Right lobe of liver (tissue), 6 donors: ENCODE data around the gene TMEM220. TPM values are rescaled to one million over a fixed set of nuclear protein-coding genes. Genes with fewer than 3 reads are reported as not detected.
A peak's percentile ranks its signal among the peaks of the same experiment; 100 is the strongest.

ENCODE experiments used
- ATAC-seq, 4 donors: fragments of 200-7000 bp; cut with Tn5 transposase; one replicate each; pipeline ENCODE4 v1.9.1; 2020; ENCODE audit warnings: mild to moderate bottlenecking in 4 of 4, moderate library complexity in 4 of 4
- DNase-seq, 3 donors: peaks; one replicate each; pipeline ENCODE4 v3.0.0-alpha.2; 2020
- H3K27ac ChIP-seq, 3 donors: fragments of 200-600 bp; one replicate each; pipeline ENCODE4 v1.8.0; 2022
- H3K27me3 ChIP-seq, 2 donors: fragments of 200-600 bp; one replicate each; pipeline ENCODE4 v1.8.0; 2022
- H3K36me3 ChIP-seq, 4 donors: fragments of 200-600 bp; sonication (generic) in 1 of 4; one replicate each; pipeline versions ENCODE4 v1.5.1 to v1.8.0; 2017 to 2022; ENCODE audit warnings: control low read depth in 1 of 4
- H3K4me1 ChIP-seq, 4 donors: fragments of 200-600 bp; sonication (generic) in 1 of 4; one replicate each; pipeline versions ENCODE4 v1.5.1 to v1.8.0; 2017 to 2022; ENCODE audit warnings: control low read depth in 1 of 4
- H3K4me3 ChIP-seq, 3 donors: fragments of 200-600 bp; one replicate each; pipeline ENCODE4 v1.8.0; 2022
- H3K9me3 ChIP-seq, 4 donors: fragments of 200-600 bp; sonication (generic) in 1 of 4; one replicate each; pipeline versions ENCODE4 v1.5.1 to v1.8.0; 2017 to 2022; ENCODE audit warnings: control low read depth in 1 of 4
- POLR2A ChIP-seq: fragments of 450-650 bp; IDR thresholded peaks from one replicate; pipeline ENCODE4 v1.6.1; 2017; ENCODE audit warnings: antibody characterized with exemption, mild to moderate bottlenecking
- WGBS: methylation state at CpG from one replicate; pipeline ENCODE4 v1.1.6; 2018; ENCODE audit warnings: low coverage, low lambda C conversion rate; ENCODE audit not compliant: insufficient coverage; ENCODE audit errors: missing lambda C conversion rate; 5-methylcytosine and 5-hydroxymethylcytosine counted together
- intact Hi-C, 2 donors: fragments of 100-400 bp; cut with DNase I; formaldehyde crosslinking; loops; one replicate each; pipeline versions ENCODE4 v1.11.2 to v1.14.1; 2022
- total RNA-seq, 6 experiments: library from RNA; depleted of rRNA in 2 of 6; stranded (reverse); fragments of >200 nt in 2 of 6; fragmentation: NEBNext Ultra II Directional in 3 of 6; extraction: Animal tissue kit (Norgen Biotek cat#: 25700) in 3 of 6; gene quantifications; one replicate each; pipeline versions ENCODE4 v1.1.0 to v1.2.4, GENCODE V29; 2016 to 2023
- TF ChIP-seq, protein P1 (sequence below), 4 donors: fragments of 200-600 bp in 3 of 4; fragments of 450-650 bp in 1 of 4; IDR thresholded peaks; one replicate each; pipeline versions ENCODE4 v1.5.1 to v1.8.0; 2016 to 2022; ENCODE audit warnings: antibody characterized with exemption in 4 of 4, mild to moderate bottlenecking in 2 of 4
- donor health status: DM: no; HTN: yes; CAD: no.
- donor health status: DM: no; HTN: no; CAD: no.
- donor health status: DM: no; HTN: no; CAD: no.
- donor health status: DM: no; HTN: yes; CAD: no.
- donor health status: DM: no; HTN: yes; CAD: no.

The TMEM220 gene
- total RNA-seq, 6 experiments from 2014 or later: 26.6 to 61.0 (median 43.2) TPM

DNA sequence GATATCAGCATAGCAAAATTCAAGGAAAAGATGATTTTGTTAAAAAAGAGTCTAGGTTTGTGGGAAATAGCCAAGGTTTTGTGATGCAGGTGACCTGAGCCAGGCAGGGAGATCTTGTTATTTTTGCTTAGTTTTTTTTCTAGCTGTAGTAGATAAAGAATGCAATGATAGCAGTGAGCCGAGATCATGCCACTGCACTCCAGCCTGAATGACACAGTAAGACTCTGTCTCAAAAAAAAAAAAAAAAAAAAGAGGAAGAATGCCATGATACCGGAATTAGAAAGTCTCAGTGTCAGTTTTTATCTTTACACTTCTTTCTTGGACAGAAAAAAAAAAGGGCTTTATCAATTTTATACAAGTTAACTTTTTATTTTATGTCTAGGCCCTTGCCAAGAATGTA is 46.6 kb upstream of the TMEM220 start:
- Histone ChIP-seq H3K36me3 (no peaks in the 10 kb centered on the region), H3K4me3 (no peak overlapping the region), H3K27me3 (no peaks in the 10 kb centered on the region), H3K9me3 (no peaks in the 10 kb centered on the region), H3K4me1 (peaks cover 0 to 12% (median 0%) of the 10 kb centered on the region in 4 donors), H3K27ac (no peak overlapping the region)
- 27% methylated on average over 2 of the region's 2 CpGs for WGBS
- ATAC-seq: peak in 2 of 4 donors; percentile 21 to 31
- TF ChIP-seq, protein P1, sequence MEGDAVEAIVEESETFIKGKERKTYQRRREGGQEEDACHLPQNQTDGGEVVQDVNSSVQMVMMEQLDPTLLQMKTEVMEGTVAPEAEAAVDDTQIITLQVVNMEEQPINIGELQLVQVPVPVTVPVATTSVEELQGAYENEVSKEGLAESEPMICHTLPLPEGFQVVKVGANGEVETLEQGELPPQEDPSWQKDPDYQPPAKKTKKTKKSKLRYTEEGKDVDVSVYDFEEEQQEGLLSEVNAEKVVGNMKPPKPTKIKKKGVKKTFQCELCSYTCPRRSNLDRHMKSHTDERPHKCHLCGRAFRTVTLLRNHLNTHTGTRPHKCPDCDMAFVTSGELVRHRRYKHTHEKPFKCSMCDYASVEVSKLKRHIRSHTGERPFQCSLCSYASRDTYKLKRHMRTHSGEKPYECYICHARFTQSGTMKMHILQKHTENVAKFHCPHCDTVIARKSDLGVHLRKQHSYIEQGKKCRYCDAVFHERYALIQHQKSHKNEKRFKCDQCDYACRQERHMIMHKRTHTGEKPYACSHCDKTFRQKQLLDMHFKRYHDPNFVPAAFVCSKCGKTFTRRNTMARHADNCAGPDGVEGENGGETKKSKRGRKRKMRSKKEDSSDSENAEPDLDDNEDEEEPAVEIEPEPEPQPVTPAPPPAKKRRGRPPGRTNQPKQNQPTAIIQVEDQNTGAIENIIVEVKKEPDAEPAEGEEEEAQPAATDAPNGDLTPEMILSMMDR (IDR thresholded peaks at IDR 0.05): no peak
- TF ChIP-seq POLR2A: no peak
- DNase-seq: no peak
- intact Hi-C loops: no loop called here

DNA sequence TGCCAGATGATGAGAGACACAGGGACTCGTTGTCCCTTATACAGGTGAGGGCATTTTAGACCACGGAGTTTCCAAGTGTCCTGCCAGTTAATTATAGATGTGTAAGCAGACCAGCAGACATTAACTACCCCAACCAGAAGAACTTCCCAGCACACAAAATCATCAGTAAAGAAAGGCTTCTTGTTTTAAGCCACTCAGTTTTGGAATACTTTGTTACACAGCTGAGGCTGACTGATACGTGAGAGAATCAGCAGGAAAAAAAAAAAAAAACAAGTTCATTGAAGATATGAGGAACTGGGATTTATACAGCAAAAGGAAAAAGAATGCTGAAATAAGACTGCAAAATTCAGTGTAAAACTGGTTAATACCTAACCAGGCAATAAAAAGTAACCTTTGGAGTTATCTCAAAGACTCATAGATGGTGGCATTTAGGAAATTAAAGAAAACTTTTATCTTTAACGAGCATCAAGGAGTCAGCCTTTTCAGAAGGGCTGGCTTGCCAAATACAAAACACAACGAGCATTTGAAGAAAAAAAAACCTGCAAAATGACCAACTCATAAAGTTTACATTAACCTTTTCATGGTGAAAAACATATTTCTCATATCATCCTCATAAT is 46.0 kb upstream of the TMEM220 start:
- WGBS: 47% methylated on average over 5 of the region's 5 CpGs
- no peak for TF ChIP-seq POLR2A
- TF ChIP-seq, protein P1 (IDR thresholded peaks at IDR 0.05): no peak
- intact Hi-C loops: no loop called here
- Histone ChIP-seq H3K4me1 (peaks cover 0 to 12% (median 0%) of the 10 kb centered on the region in 4 donors), H3K9me3 (no peaks in the 10 kb centered on the region), H3K4me3 (no peak overlapping the region), H3K27me3 (no peaks in the 10 kb centered on the region), H3K27ac (no peak overlapping the region), H3K36me3 (no peaks in the 10 kb centered on the region)
- DNase-seq (no peak), ATAC-seq (no peak)

DNA sequence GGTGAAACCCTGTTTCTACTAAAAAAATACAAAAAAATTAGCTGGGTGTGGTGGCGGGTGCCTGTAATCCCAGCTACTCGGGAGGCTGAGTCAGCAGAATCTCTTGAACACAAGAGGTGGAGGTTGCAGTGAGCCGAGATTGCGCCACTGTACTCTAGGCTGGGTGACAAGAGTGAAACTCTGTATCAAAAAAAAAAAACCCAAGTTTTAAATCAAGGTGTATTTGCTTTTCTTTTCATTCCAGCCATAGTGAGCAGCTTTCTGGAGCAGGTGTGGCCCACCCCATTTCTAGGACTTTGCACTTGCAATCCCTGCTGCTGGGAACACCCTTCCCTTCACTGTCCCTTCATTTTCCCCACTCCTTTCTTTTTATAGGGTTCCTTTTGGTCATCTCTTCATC is 45.2 kb upstream of the TMEM220 start:
- Histone ChIP-seq H3K36me3 (no peaks in the 10 kb centered on the region), H3K4me3 (no peak overlapping the region), H3K27me3 (no peaks in the 10 kb centered on the region), H3K4me1 (peaks cover 0 to 12% (median 0%) of the 10 kb centered on the region in 4 donors), H3K9me3 (no peaks in the 10 kb centered on the region), H3K27ac (no peak overlapping the region)
- peak in 1 of 3 donors; percentile 59 for DNase-seq
- 45% methylated on average over 4 of the region's 4 CpGs for WGBS
- ATAC-seq: peak in 3 of 4 donors; percentile 61 to 75 (median 68)
- TF ChIP-seq, protein P1 (IDR thresholded peaks at IDR 0.05): no peak
- TF ChIP-seq POLR2A: no peak
- intact Hi-C loops: no loop called here

DNA sequence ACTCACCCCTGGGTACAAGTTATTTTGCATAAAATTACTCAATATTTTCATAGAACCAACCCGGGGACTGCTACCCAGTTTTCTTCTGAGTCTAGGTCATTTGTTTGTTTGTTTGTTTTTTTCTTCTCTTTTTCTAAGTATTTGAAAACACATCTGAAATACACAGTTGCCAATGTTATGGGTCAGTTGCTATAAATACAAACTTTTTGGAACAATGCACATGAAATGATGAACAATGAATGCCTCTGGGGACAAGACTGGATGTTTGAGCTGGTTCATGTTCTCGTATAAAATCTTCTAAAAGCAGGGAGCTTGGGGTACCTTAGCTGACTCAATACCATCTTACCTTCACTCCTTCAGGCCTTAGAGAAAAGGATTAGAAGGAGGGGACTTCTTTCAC is 43.6 kb upstream of the TMEM220 start:
- H3K27me3 ChIP-seq: no peaks in the 10 kb centered on the region
- no peak overlapping the region for H3K4me3 ChIP-seq
- DNase-seq (no peak), ATAC-seq (no peak)
- H3K27ac ChIP-seq: no peak overlapping the region
- H3K4me1 ChIP-seq: peaks cover 0 to 12% (median 0%) of the 10 kb centered on the region in 4 donors
- H3K9me3 ChIP-seq: no peaks in the 10 kb centered on the region
- no peaks in the 10 kb centered on the region for H3K36me3 ChIP-seq
- 79% methylated on average over 2 of the region's 2 CpGs for WGBS
- TF ChIP-seq, protein P1 (IDR thresholded peaks at IDR 0.05): no peak
- no peak for TF ChIP-seq POLR2A
- intact Hi-C loops: no loop called here
